ENCODE results near the gene CHCHD6. TPM values are rescaled to one million over a fixed set of nuclear protein-coding genes. Genes with fewer than 3 reads are reported as not detected.

CHCHD6 gene
- total RNA-seq, 1 experiment from 2014 or later = 36.3 TPM

DNA sequence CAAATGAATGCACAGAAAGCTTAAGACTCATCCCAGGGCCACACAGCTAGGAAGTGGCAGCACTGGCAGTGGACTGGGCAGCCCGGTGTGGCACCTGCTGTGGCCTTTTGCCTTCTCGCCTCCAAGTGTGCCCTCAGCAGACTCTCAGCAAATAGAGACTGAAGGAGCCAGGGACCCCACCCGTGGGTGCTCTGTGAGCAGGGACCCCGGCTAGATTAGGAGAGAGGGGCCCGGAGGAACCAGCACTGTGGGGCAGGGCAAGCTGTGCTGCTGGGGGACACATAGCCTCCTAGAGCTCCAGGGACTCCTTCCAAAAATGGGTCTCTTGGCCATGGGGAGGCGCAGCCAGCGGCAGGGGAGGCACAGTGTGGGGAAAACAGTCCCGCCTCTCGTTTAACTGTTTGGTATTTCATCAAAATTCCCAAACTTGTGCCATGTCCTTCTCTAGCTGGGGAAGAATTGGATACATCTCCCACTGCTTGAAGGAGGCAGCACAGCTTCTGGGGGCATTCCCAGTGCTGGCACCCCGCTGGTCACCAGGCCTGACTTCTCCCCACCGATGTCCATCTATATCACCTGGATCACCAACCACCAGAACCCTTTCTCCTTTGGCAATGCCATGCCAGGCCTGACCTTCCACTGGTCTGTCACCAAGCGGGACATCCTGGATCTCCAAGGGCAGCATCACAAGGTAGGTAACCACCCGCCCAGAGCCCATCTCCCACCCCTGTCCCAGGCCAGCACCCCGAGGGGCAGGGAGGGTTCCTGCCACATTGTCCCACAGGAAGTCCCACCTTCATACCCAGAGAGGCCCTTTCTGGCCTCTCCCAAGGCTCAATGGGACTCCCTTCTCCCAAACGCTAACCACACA is 37.1 kb upstream of the CHCHD6 start:
- no peak overlapping the region for H2AFZ ChIP-seq (ENCODE audit: low read depth, low read length, poor library complexity, severe bottlenecking)
- no peak overlapping the region for H3K27ac ChIP-seq (ENCODE audit: low read depth, low read length)
- no peaks in the 10 kb centered on the region for H3K36me3 ChIP-seq (ENCODE audit: control insufficient read depth in 1 of 2, insufficient read depth in 2 of 2, low read length in 2 of 2)
- no TSS peak for BruUV-seq (replicated peaks)
- no peaks in the 10 kb centered on the region for H3K9me3 ChIP-seq (ENCODE audit: control insufficient read depth in 1 of 2, insufficient read depth in 1 of 2, low read depth in 1 of 2, low read length in 2 of 2)
- RAD21 ChIA-PET (ENCODE audit: low non-redundant PET in 1 of 2, low total read pairs in 2 of 2, uncharacterized antibody in 2 of 2, unreplicated experiment in 2 of 2) = no interaction called here
- ATAC-seq (no peak), DNase-seq (ENCODE audit: low read depth, low spot score) (no peak)
- H3K4me2 ChIP-seq (ENCODE audit: low read length) = no peak overlapping the region
- intact Hi-C loops (cut with micrococcal nuclease) = loop anchor here (10.0 kb wide), 1 partner anchor 142 kb away; the partner anchor contains the start of gene CHST13
- TF ChIP-seq SP1 (IDR thresholded peaks at IDR 0.05; ENCODE audit: low read depth) = no peak
- no peak for TF ChIP-seq FOSL1 (IDR thresholded peaks at IDR 0.05; ENCODE audit: low read depth)
- TF ChIP-seq CBX3 (IDR thresholded peaks at IDR 0.05; ENCODE audit: low read depth) = no peak
- TF ChIP-seq REST (IDR thresholded peaks at IDR 0.05; ENCODE audit: low read depth) = no peak
- no peak for TF ChIP-seq RAD21 (IDR thresholded peaks at IDR 0.05; ENCODE audit: low read depth)
- TF ChIP-seq SIN3A (IDR thresholded peaks at IDR 0.05; ENCODE audit: low read depth) = no peak
- TF ChIP-seq, protein P1, sequence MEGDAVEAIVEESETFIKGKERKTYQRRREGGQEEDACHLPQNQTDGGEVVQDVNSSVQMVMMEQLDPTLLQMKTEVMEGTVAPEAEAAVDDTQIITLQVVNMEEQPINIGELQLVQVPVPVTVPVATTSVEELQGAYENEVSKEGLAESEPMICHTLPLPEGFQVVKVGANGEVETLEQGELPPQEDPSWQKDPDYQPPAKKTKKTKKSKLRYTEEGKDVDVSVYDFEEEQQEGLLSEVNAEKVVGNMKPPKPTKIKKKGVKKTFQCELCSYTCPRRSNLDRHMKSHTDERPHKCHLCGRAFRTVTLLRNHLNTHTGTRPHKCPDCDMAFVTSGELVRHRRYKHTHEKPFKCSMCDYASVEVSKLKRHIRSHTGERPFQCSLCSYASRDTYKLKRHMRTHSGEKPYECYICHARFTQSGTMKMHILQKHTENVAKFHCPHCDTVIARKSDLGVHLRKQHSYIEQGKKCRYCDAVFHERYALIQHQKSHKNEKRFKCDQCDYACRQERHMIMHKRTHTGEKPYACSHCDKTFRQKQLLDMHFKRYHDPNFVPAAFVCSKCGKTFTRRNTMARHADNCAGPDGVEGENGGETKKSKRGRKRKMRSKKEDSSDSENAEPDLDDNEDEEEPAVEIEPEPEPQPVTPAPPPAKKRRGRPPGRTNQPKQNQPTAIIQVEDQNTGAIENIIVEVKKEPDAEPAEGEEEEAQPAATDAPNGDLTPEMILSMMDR (IDR thresholded peaks at IDR 0.05 in 2 of 3, conservative IDR thresholded peaks at IDR 0.05 in 1 of 3; ENCODE audit: borderline replicate concordance in 1 of 3, insufficient read depth in 1 of 3, low read depth in 2 of 3, low read length in 2 of 3) = no peak
- TF ChIP-seq TCF7L2 (IDR thresholded peaks at IDR 0.05; ENCODE audit: borderline replicate concordance, extremely low read depth, insufficient read depth, insufficient read length) = no peak
- no peak for TF ChIP-seq SRF (IDR thresholded peaks at IDR 0.05; ENCODE audit: low read depth)
- H3K9ac ChIP-seq (ENCODE audit: low read length) = no peak overlapping the region
- H3K27me3 ChIP-seq (ENCODE audit: insufficient read depth, low read length) = no peaks in the 10 kb centered on the region
- no peaks in the 10 kb centered on the region for H3K79me2 ChIP-seq (ENCODE audit: insufficient read depth, low read length)
- H4K20me1 ChIP-seq (ENCODE audit: insufficient read depth) = no peaks in the 10 kb centered on the region
- POLR2A ChIA-PET = interaction anchor here (0.6 kb wide), 1 partner anchor 439 kb away, joined by 4 read pairs; no protein-coding TSS in a partner anchor
- CTCF ChIA-PET = no interaction called here
- no peak overlapping the region for H3K4me3 ChIP-seq (replicated peaks in 1 of 2; ENCODE audit: low read depth in 1 of 2, low read length in 2 of 2)
- H3K9me2 ChIP-seq (ENCODE audit: insufficient read depth) = no peaks in the 10 kb centered on the region
- no peaks in the 10 kb centered on the region for H3K4me1 ChIP-seq (ENCODE audit: control insufficient read depth in 1 of 2, insufficient read depth in 2 of 2, low read length in 2 of 2)

All from HCT116 (cell line).